ENCODE results near the gene VPS13D. TPM values are rescaled to one million over a fixed set of nuclear protein-coding genes. Genes with fewer than 3 reads are reported as not detected.

Gene VPS13D
- total and polyA plus RNA-seq, 4 donors = 10.2 to 68.3 (median 12.6) TPM

DNA sequence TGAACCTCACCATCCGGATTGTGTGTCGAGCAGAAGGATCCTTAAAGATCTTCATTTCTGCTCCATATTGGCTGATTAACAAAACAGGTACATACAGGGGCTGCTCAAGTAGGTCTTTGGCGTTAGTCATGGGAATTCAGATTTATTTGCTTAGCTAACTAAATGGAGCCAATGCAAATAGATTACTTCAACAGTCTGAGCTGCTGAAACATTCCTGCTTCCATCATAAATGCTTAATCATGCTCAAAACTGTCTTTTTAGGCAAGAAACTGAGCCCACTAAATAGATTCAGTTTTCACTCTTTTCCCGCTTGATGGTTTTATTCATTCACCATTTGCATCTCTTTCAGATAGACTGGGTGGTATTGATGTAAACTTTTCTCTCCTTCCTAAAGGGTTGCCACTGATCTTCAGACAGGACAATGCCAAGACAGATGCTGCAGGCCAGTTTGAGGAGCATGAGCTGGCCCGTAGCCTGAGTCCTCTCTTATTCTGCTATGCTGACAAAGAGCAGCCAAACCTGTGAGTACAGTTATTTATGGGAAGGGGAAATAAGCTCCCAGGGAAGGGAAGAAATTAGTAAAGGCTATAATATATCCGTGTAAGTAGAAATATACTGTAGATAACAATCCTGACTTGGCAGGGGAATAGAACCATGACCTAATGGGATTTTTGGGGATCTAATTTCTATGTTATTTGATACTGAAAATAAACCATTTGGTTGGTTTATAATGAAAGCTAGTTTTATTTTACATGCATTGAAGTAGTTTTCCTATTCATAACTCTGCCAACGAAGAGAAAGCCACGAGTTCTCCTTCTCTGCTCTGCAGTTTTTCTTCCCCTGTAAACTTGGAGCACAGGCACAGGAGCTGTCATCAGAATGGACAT is 126.4 kb downstream of the VPS13D start:
- peak overlapping the region; percentile 60 to 64 for H3K27ac ChIP-seq (ENCODE audit: low read depth in 1 of 2, low read length in 2 of 2)
- H3K36me3 ChIP-seq (ENCODE audit: control insufficient read depth in 4 of 4, insufficient read depth in 3 of 4, low read depth in 1 of 4, low read length in 3 of 4) = peaks cover 2 to 9% (median 7%) of the 10 kb centered on the region in 4 donors
- WGBS = 68% methylated on average over 8 of the region's 8 CpGs

More for the DNA sequence above, 126.4 kb downstream of the VPS13D start:
- H3K27me3 ChIP-seq (ENCODE audit: control insufficient read depth in 4 of 4, insufficient read depth in 4 of 4, low read length in 3 of 4) = no peaks in the 10 kb centered on the region
- TF ChIP-seq RXRA (IDR thresholded peaks at IDR 0.05) (peak in 1 of 2 donors; percentile 57), SP1 (IDR thresholded peaks at IDR 0.05) (no peak), GABPA (IDR thresholded peaks at IDR 0.05 in 1 of 2, conservative IDR thresholded peaks at IDR 0.05 in 1 of 2) (no peak), RAD21 (IDR thresholded peaks at IDR 0.05) (peak in 1 of 2 donors; percentile 13), HNF4G (IDR thresholded peaks at IDR 0.05) (no peak), HNF4A (conservative IDR thresholded peaks at IDR 0.05) (peak; percentile 40 to 45), YY1 (IDR thresholded peaks at IDR 0.05) (peak; percentile 38), FOXA2 (IDR thresholded peaks at IDR 0.05) (peak; percentile 41), TAF1 (conservative IDR thresholded peaks at IDR 0.05) (no peak), JUND (IDR thresholded peaks at IDR 0.05) (peak; percentile 4 to 49), ZBTB33 (IDR thresholded peaks at IDR 0.05) (no peak), NR2F2 (IDR thresholded peaks at IDR 0.05) (no peak), REST (IDR thresholded peaks at IDR 0.05) (no peak), EGR1 (IDR thresholded peaks at IDR 0.05; ENCODE audit: low read depth in 2 of 2) (no peak), FOXA1 (IDR thresholded peaks at IDR 0.05) (no peak)
- TF ChIP-seq, protein P1, sequence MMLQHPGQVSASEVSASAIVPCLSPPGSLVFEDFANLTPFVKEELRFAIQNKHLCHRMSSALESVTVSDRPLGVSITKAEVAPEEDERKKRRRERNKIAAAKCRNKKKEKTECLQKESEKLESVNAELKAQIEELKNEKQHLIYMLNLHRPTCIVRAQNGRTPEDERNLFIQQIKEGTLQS (IDR thresholded peaks at IDR 0.05) = no peak
- TF ChIP-seq, protein P2, sequence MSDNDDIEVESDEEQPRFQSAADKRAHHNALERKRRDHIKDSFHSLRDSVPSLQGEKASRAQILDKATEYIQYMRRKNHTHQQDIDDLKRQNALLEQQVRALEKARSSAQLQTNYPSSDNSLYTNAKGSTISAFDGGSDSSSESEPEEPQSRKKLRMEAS (IDR thresholded peaks at IDR 0.05) = peak; percentile 13
- TF ChIP-seq, protein P3, sequence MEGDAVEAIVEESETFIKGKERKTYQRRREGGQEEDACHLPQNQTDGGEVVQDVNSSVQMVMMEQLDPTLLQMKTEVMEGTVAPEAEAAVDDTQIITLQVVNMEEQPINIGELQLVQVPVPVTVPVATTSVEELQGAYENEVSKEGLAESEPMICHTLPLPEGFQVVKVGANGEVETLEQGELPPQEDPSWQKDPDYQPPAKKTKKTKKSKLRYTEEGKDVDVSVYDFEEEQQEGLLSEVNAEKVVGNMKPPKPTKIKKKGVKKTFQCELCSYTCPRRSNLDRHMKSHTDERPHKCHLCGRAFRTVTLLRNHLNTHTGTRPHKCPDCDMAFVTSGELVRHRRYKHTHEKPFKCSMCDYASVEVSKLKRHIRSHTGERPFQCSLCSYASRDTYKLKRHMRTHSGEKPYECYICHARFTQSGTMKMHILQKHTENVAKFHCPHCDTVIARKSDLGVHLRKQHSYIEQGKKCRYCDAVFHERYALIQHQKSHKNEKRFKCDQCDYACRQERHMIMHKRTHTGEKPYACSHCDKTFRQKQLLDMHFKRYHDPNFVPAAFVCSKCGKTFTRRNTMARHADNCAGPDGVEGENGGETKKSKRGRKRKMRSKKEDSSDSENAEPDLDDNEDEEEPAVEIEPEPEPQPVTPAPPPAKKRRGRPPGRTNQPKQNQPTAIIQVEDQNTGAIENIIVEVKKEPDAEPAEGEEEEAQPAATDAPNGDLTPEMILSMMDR (IDR thresholded peaks at IDR 0.05; ENCODE audit: low read depth, low read length, missing input control) = no peak
- H3K9ac ChIP-seq (ENCODE audit: low read depth in 1 of 2, low read length in 2 of 2) = no peak overlapping the region
- H3K9me3 ChIP-seq (ENCODE audit: control insufficient read depth in 4 of 4, low read length in 3 of 4) = no peaks in the 10 kb centered on the region
- DNase-seq (ENCODE audit: low spot score) = no peak
- H3K4me1 ChIP-seq (ENCODE audit: control insufficient read depth in 4 of 4, insufficient read depth in 4 of 4, low read length in 3 of 4) = peaks cover 2 to 29% (median 23%) of the 10 kb centered on the region in 4 donors
- no peak overlapping the region for H3K4me3 ChIP-seq (ENCODE audit: low read depth in 1 of 3, low read length in 3 of 3)

Measured in liver (tissue), 9 donors.